ENCODE results near the gene AOC2.
"Not testable (repeated sequence)": the region's sequence is repeated elsewhere in the genome, so short reads cannot be mapped to it uniquely, and the experiment has no call there.

DNA sequence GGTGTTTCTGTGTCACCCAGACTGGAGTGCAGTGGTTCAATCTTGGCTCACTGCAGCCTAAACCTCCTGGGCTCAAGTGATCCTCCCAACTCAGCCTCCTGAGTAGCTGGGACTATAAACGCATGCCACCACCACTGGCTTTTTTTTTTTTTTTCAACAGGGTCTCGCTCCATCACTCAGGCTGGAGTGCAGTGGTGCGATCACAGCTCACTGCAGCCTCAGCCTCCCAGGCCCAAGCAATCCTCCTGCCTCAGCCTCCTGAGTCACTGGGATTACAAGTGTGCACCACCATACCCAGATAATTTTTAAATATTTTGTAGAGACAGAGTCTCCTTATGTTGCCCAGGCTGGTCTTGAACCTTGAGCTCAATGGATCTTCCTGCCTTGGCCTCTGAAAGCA lies 41.4 kb downstream of the AOC2 start:
- TF ChIP-seq SRF (IDR thresholded peaks at IDR 0.05; ENCODE audit: low read depth, low read length), result not testable (repeated sequence)
- TF ChIP-seq, protein P1, sequence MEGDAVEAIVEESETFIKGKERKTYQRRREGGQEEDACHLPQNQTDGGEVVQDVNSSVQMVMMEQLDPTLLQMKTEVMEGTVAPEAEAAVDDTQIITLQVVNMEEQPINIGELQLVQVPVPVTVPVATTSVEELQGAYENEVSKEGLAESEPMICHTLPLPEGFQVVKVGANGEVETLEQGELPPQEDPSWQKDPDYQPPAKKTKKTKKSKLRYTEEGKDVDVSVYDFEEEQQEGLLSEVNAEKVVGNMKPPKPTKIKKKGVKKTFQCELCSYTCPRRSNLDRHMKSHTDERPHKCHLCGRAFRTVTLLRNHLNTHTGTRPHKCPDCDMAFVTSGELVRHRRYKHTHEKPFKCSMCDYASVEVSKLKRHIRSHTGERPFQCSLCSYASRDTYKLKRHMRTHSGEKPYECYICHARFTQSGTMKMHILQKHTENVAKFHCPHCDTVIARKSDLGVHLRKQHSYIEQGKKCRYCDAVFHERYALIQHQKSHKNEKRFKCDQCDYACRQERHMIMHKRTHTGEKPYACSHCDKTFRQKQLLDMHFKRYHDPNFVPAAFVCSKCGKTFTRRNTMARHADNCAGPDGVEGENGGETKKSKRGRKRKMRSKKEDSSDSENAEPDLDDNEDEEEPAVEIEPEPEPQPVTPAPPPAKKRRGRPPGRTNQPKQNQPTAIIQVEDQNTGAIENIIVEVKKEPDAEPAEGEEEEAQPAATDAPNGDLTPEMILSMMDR (IDR thresholded peaks at IDR 0.05; ENCODE audit: control extremely low read depth in 1 of 3, insufficient read depth in 1 of 3, low read depth in 1 of 3, low read length in 3 of 3), result not testable (repeated sequence)
